ENCODE measurements around the gene PSAT1.

Gene PSAT1

GRCh38 chr9:78294290-78295176 is 2.4 kb upstream of the PSAT1 start:
- no peak for FAIRE-seq

GRCh38 chr9:78295177-78295575 is 1.7 kb upstream of the PSAT1 start:
- FAIRE-seq: no peak

GRCh38 chr9:78295731-78296130 is 1.2 kb upstream of the PSAT1 start:
- no peak for FAIRE-seq

- no peak for FAIRE-seq
These were observed 578 bp upstream of the PSAT1 start for GRCh38 chr9:78296201-78296892.

- FAIRE-seq: no peak
These were observed 692 bp downstream of the PSAT1 start for GRCh38 chr9:78297672-78297961.

- FAIRE-seq: no peak
These were observed 1.3 kb downstream of the PSAT1 start for GRCh38 chr9:78298046-78298765.

GRCh38 chr9:78300209-78300608 is 3.3 kb downstream of the PSAT1 start:
- FAIRE-seq: no peak

GRCh38 chr9:78301466-78301865 is 4.5 kb downstream of the PSAT1 start:
- no peak for FAIRE-seq

GRCh38 chr9:78303377-78304062 is 6.6 kb downstream of the PSAT1 start:
- FAIRE-seq: no peak

GRCh38 chr9:78304357-78304756 is 7.4 kb downstream of the PSAT1 start:
- no peak for FAIRE-seq

GRCh38 chr9:78306222-78307076 is 9.5 kb downstream of the PSAT1 start:
- no peak for FAIRE-seq

GRCh38 chr9:78307360-78307759 is 10.4 kb downstream of the PSAT1 start:
- no peak for FAIRE-seq

GRCh38 chr9:78309066-78309465 is 12.1 kb downstream of the PSAT1 start:
- FAIRE-seq: no peak

- no peak for FAIRE-seq
These were observed 14.2 kb downstream of the PSAT1 start for GRCh38 chr9:78311075-78311474.

GRCh38 chr9:78311886-78312524 is 15.1 kb downstream of the PSAT1 start:
- no peak for FAIRE-seq

GRCh38 chr9:78314550-78314949 is 17.6 kb downstream of the PSAT1 start:
- FAIRE-seq: no peak

GRCh38 chr9:78314953-78315870 is 18.3 kb downstream of the PSAT1 start:
- no peak for FAIRE-seq

GRCh38 chr9:78316166-78316892 is 19.4 kb downstream of the PSAT1 start:
- FAIRE-seq: no peak

GRCh38 chr9:78319197-78320029 is 22.5 kb downstream of the PSAT1 start:
- FAIRE-seq: no peak
